Measurements from ENCODE around the gene ARFGAP1.
"Not testable (repeated sequence)": the region's sequence is repeated elsewhere in the genome, so short reads cannot be mapped to it uniquely, and the experiment has no call there.

The ARFGAP1 gene

GRCh38 chr20:63293456-63293855, 20.8 kb downstream of the ARFGAP1 start:
- no peak for DNase-seq

GRCh38 chr20:63293871-63294535, 21.4 kb downstream of the ARFGAP1 start:
- no peak for DNase-seq

- DNase-seq, result no peak
Measured at GRCh38 chr20:63294536-63294900, 21.9 kb downstream of the ARFGAP1 start.

- DNase-seq, result no peak
Measured at GRCh38 chr20:63295018-63295417, 22.4 kb downstream of the ARFGAP1 start.

GRCh38 chr20:63295422-63295821, 22.8 kb downstream of the ARFGAP1 start:
- DNase-seq, result no peak

- no peak for DNase-seq
Measured at GRCh38 chr20:63295846-63296245, 23.2 kb downstream of the ARFGAP1 start.

- DNase-seq, result no peak
Measured at GRCh38 chr20:63296531-63297299, 24.1 kb downstream of the ARFGAP1 start.

GRCh38 chr20:63297371-63297781, 24.8 kb downstream of the ARFGAP1 start:
- no peak for DNase-seq

- no peak for DNase-seq
Measured at GRCh38 chr20:63297796-63298572, 25.4 kb downstream of the ARFGAP1 start.

- DNase-seq, result no peak
Measured at GRCh38 chr20:63298731-63299312, 26.2 kb downstream of the ARFGAP1 start.

- DNase-seq, result no peak
Measured at GRCh38 chr20:63301671-63302070, 29.1 kb downstream of the ARFGAP1 start.

GRCh38 chr20:63303095-63303666, 30.6 kb downstream of the ARFGAP1 start:
- no peak for DNase-seq

GRCh38 chr20:63305393-63305792, 32.8 kb downstream of the ARFGAP1 start:
- DNase-seq, result no peak

GRCh38 chr20:63305933-63306672, 33.5 kb downstream of the ARFGAP1 start:
- not testable (repeated sequence) for DNase-seq

GRCh38 chr20:63306673-63307537, 34.3 kb downstream of the ARFGAP1 start:
- no peak for DNase-seq

GRCh38 chr20:63307538-63308217, 35.1 kb downstream of the ARFGAP1 start:
- DNase-seq, result no peak

GRCh38 chr20:63308218-63308911, 35.8 kb downstream of the ARFGAP1 start:
- no peak for DNase-seq

GRCh38 chr20:63309261-63310071, 36.9 kb downstream of the ARFGAP1 start:
- DNase-seq, result peak; percentile 72
